Activated CD4-positive, alpha-beta T cell treated with anti-CD3 and anti-CD28 coated beads, Interleukin-2, amount 10 ng/mL, durations not matched to agents 7 days and 5 days (primary cell): Measurements from ENCODE around the gene MON1B. TPM values are rescaled to one million over a fixed set of nuclear protein-coding genes. Genes with fewer than 3 reads are reported as not detected.
"Not testable (repeated sequence)": the region's sequence is repeated elsewhere in the genome, so short reads cannot be mapped to it uniquely, and the experiment has no call there.

ENCODE experiments used
- CTCF ChIA-PET: fragments of 350-600 bp; sonication (Branson Sonifier 250); formaldehyde crosslinking; loops from one replicate; lab custom pipeline; 2021; ENCODE audit warnings: antibody characterized with exemption; lab: Charles Lee
- POLR2A ChIA-PET: fragments of 350-600 bp; sonication (Branson Sonifier 250); formaldehyde crosslinking; loops from one replicate; lab custom pipeline; 2021; ENCODE audit warnings: antibody characterized with exemption; lab: Charles Lee
- DNase-seq: peaks from one replicate; pipeline ENCODE4 v3.0.0-alpha.2; 2020
- H3K27ac Mint-ChIP-seq: one replicate; pipeline ENCODE4 v1.8.0; 2021; ENCODE audit warnings: mild to moderate bottlenecking, moderate library complexity, mixed read lengths
- H3K27me3 Mint-ChIP-seq: one replicate; pipeline ENCODE4 v1.8.0; 2021; ENCODE audit warnings: mixed read lengths
- H3K36me3 Mint-ChIP-seq: one replicate; pipeline ENCODE4 v1.8.0; 2021; ENCODE audit warnings: low read depth, mixed read lengths
- H3K4me1 Mint-ChIP-seq: one replicate; pipeline ENCODE4 v1.8.0; 2021; ENCODE audit warnings: mixed read lengths
- H3K4me3 Mint-ChIP-seq: one replicate; pipeline ENCODE4 v1.8.0; 2021; ENCODE audit warnings: mild to moderate bottlenecking, moderate library complexity, mixed read lengths
- H3K9me3 Mint-ChIP-seq: one replicate; pipeline ENCODE4 v1.8.0; 2021; ENCODE audit warnings: mixed read lengths
- total RNA-seq, 2 experiments: library from RNA; stranded (reverse); gene quantifications; one replicate each; pipeline ENCODE4 v1.2.3, GENCODE V29; 2021

The MON1B gene
- total RNA-seq, 2 experiments from 2014 or later: 62.8 to 70.7 TPM

GRCh38 chr16:77233799-77234519, 43.0 kb downstream of the MON1B start:
- ChIA-PET CTCF (interaction anchor here (1.0 kb wide), 1 partner anchor 349 kb away, joined by 3 read pairs; no protein-coding TSS in a partner anchor), POLR2A (no interaction called here)
- DNase-seq: no peak
- no peaks in the 10 kb centered on the region for H3K27me3 Mint-ChIP-seq
- no peaks in the 10 kb centered on the region for H3K9me3 Mint-ChIP-seq
- H3K36me3 Mint-ChIP-seq: no peaks in the 10 kb centered on the region
- H3K27ac Mint-ChIP-seq: no peak overlapping the region
- H3K4me1 Mint-ChIP-seq: peaks cover 5% of the 10 kb centered on the region
- H3K4me3 Mint-ChIP-seq: no peak overlapping the region

GRCh38 chr16:77234611-77235010, 43.6 kb downstream of the MON1B start:
- H3K9me3 Mint-ChIP-seq: no peaks in the 10 kb centered on the region
- H3K36me3 Mint-ChIP-seq: no peaks in the 10 kb centered on the region
- H3K4me3 Mint-ChIP-seq: no peak overlapping the region

GRCh38 chr16:77236063-77236511, 45.1 kb downstream of the MON1B start:
- peaks cover 5% of the 10 kb centered on the region for H3K4me1 Mint-ChIP-seq

More at GRCh38 chr16:77234611-77235010, 43.6 kb downstream of the MON1B start:
- POLR2A ChIA-PET: no interaction called here
- Mint-ChIP-seq H3K27me3 (no peaks in the 10 kb centered on the region), H3K27ac (no peak overlapping the region), H3K4me1 (peaks cover 5% of the 10 kb centered on the region)
- no peak for DNase-seq
- CTCF ChIA-PET: interaction anchor here (2.4 kb wide), 1 partner anchor 12 kb away, joined by 10 read pairs; no protein-coding TSS in a partner anchor

GRCh38 chr16:77238593-77238992, 47.6 kb downstream of the MON1B start:
- no peak overlapping the region for H3K27ac Mint-ChIP-seq
- H3K9me3 Mint-ChIP-seq: no peaks in the 10 kb centered on the region
- CTCF ChIA-PET: no interaction called here

More at GRCh38 chr16:77236063-77236511, 45.1 kb downstream of the MON1B start:
- H3K27me3 Mint-ChIP-seq: no peaks in the 10 kb centered on the region
- no peaks in the 10 kb centered on the region for H3K9me3 Mint-ChIP-seq
- H3K36me3 Mint-ChIP-seq: no peaks in the 10 kb centered on the region
- POLR2A ChIA-PET: no interaction called here
- CTCF ChIA-PET: interaction anchor here (0.6 to 2.4 kb wide), 5 partner anchors 14 to 546 kb away, joined by 3 to 10 read pairs (median 4); no protein-coding TSS in a partner anchor
- no peak overlapping the region for H3K27ac Mint-ChIP-seq
- peak; percentile 90 for DNase-seq
- peak overlapping the region; percentile 10 for H3K4me3 Mint-ChIP-seq

GRCh38 chr16:77242471-77242870, 51.5 kb downstream of the MON1B start:
- POLR2A ChIA-PET, H3K27me3 Mint-ChIP-seq, H3K27ac Mint-ChIP-seq, H3K9me3 Mint-ChIP-seq, H3K4me1 Mint-ChIP-seq, DNase-seq, H3K36me3 Mint-ChIP-seq, CTCF ChIA-PET, H3K4me3 Mint-ChIP-seq: not testable (repeated sequence)

More at GRCh38 chr16:77238593-77238992, 47.6 kb downstream of the MON1B start:
- H3K27me3 Mint-ChIP-seq: no peaks in the 10 kb centered on the region
- POLR2A ChIA-PET: no interaction called here
- peaks cover 5% of the 10 kb centered on the region for H3K4me1 Mint-ChIP-seq
- no peak overlapping the region for H3K4me3 Mint-ChIP-seq
- no peaks in the 10 kb centered on the region for H3K36me3 Mint-ChIP-seq
- no peak for DNase-seq

GRCh38 chr16:77246150-77246549, 55.2 kb downstream of the MON1B start:
- Mint-ChIP-seq H3K4me1 (no peaks in the 10 kb centered on the region), H3K36me3 (no peaks in the 10 kb centered on the region), H3K27ac (no peak overlapping the region), H3K4me3 (no peak overlapping the region), H3K9me3 (no peaks in the 10 kb centered on the region), H3K27me3 (no peaks in the 10 kb centered on the region)
- POLR2A ChIA-PET: no interaction called here
- CTCF ChIA-PET: no interaction called here
- no peak for DNase-seq

GRCh38 chr16:77250400-77250799, 59.4 kb downstream of the MON1B start:
- ChIA-PET CTCF (no interaction called here), POLR2A (no interaction called here)
- Mint-ChIP-seq H3K36me3 (no peaks in the 10 kb centered on the region), H3K9me3 (no peaks in the 10 kb centered on the region), H3K27me3 (peaks cover 5% of the 10 kb centered on the region), H3K27ac (no peak overlapping the region), H3K4me1 (no peaks in the 10 kb centered on the region), H3K4me3 (no peak overlapping the region)
- no peak for DNase-seq

Other genes with a start within 250 kb of the MON1B start
- gene SYCE1L, start 8.2 kb downstream of the MON1B start, total RNA-seq: 10 to 100 TPM in 1 of 2 experiments, 1 to 10 TPM in 1; 6.6 to 11.1 TPM
- not detected for gene ADAMTS18, start 243.8 kb downstream of the MON1B start, total RNA-seq